NCI-H748 (cell line): ENCODE data around the gene TNFRSF14.
A peak's percentile ranks its signal among the peaks of the same experiment; 100 is the strongest.

Experiments
- DNase-seq: peaks from one replicate; lab custom pipeline; 2025; ENCODE audit not compliant: unreplicated experiment; lab: John Stamatoyannopoulos, UW

TNFRSF14 gene

GRCh38 chr1:2523191-2523890, 32.8 kb upstream of the TNFRSF14 start:
- DNase-seq, result no peak

GRCh38 chr1:2523891-2524609, 32.1 kb upstream of the TNFRSF14 start:
- no peak for DNase-seq

- DNase-seq, result no peak
These were observed 30.6 kb upstream of the TNFRSF14 start for GRCh38 chr1:2525572-2525919.

- peak; percentile 93 for DNase-seq
These were observed 30.0 kb upstream of the TNFRSF14 start, which contains the start of gene PANK4 for GRCh38 chr1:2525920-2526823. Gene PANK4 (minus strand): TSS chr1:2526596. CDS start chr1:2526587, 9 bp downstream.

- peak; percentile 64 for DNase-seq
These were observed 29.2 kb upstream of the TNFRSF14 start for GRCh38 chr1:2526824-2527555.

- no peak for DNase-seq
These were observed 28.7 kb upstream of the TNFRSF14 start for GRCh38 chr1:2527556-2527860.

GRCh38 chr1:2528016-2528415, 28.2 kb upstream of the TNFRSF14 start:
- DNase-seq, result no peak

GRCh38 chr1:2528611-2528965, 27.6 kb upstream of the TNFRSF14 start:
- DNase-seq, result no peak

- peak; percentile 47 for DNase-seq
These were observed 27.0 kb upstream of the TNFRSF14 start for GRCh38 chr1:2528966-2529783.

GRCh38 chr1:2529784-2530512, 26.2 kb upstream of the TNFRSF14 start, which contains the start of gene HES5:
Gene HES5 (minus strand): TSS chr1:2530263. CDS start chr1:2530164, 99 bp downstream.
- DNase-seq, result peak; percentile 90

- DNase-seq, result peak; percentile 29
These were observed 25.4 kb upstream of the TNFRSF14 start for GRCh38 chr1:2530513-2531361.

GRCh38 chr1:2532485-2533160, 23.5 kb upstream of the TNFRSF14 start:
- no peak for DNase-seq

GRCh38 chr1:2533365-2533764, 22.8 kb upstream of the TNFRSF14 start:
- no peak for DNase-seq

- no peak for DNase-seq
These were observed 21.9 kb upstream of the TNFRSF14 start for GRCh38 chr1:2534315-2534686.

GRCh38 chr1:2534687-2535441, 21.3 kb upstream of the TNFRSF14 start:
- DNase-seq, result peak; percentile 28

GRCh38 chr1:2535455-2535854, 20.7 kb upstream of the TNFRSF14 start:
- no peak for DNase-seq

GRCh38 chr1:2535981-2536380, 20.2 kb upstream of the TNFRSF14 start:
- DNase-seq, result no peak

GRCh38 chr1:2537784-2538115, 18.4 kb upstream of the TNFRSF14 start:
- no peak for DNase-seq
